Measurements from ENCODE around the gene BBIP1. TPM values are rescaled to one million over a fixed set of nuclear protein-coding genes. Genes with fewer than 3 reads are reported as not detected.
A peak's percentile ranks its signal among the peaks of the same experiment; 100 is the strongest.

BBIP1 gene
- total and polyA plus RNA-seq, 9 of the 15 experiments (the other 6 are each of a cell fraction or from before 2014, with no cell fraction given): 5.2 to 31.0 (median 19.4) TPM

GRCh38 chr10:110859973-110860376 lies 59.0 kb downstream of the BBIP1 start (continued):
- TF ChIP-seq PTTG1 (tag; IDR thresholded peaks at IDR 0.05; ENCODE audit: low read depth): no peak
- 0 out of 2 replicates have a peak, but pooled peaks have one; percentile 6 for TF ChIP-seq CBFA2T2 (conservative IDR thresholded peaks at IDR 0.05)
- no peak for TF ChIP-seq ZNF134 (CRISPR knock-in tag; conservative IDR thresholded peaks at IDR 0.05)
- TF ChIP-seq REST (IDR thresholded peaks at IDR 0.05; ENCODE audit: borderline replicate concordance): no peak
- TF ChIP-seq REST (CRISPR knock-in tag; IDR thresholded peaks at IDR 0.05; ENCODE audit: low read depth): no peak
- TF ChIP-seq RFX5 (IDR thresholded peaks at IDR 0.05; ENCODE audit: low read depth, low read length): no peak
- peak; percentile 33; the same call in 1 of the 2 replicates for TF ChIP-seq CEBPB (tag; IDR thresholded peaks at IDR 0.05)
- no peak for TF ChIP-seq ATF6 (CRISPR knock-in tag; IDR thresholded peaks at IDR 0.05)
- no peak for TF ChIP-seq RBM34 (IDR thresholded peaks at IDR 0.05; ENCODE audit: borderline replicate concordance, insufficient read depth, low read length)
- TF ChIP-seq DNMT1 (IDR thresholded peaks at IDR 0.05): no peak
- TF ChIP-seq ZNF12 (CRISPR knock-in tag; IDR thresholded peaks at IDR 0.05): no peak
- no peak for TF ChIP-seq CEBPG (CRISPR knock-in tag; IDR thresholded peaks at IDR 0.05)
- peak; percentile 47 to 60; a peak in 3 of 4 replicates for TF ChIP-seq CEBPG (tag; conservative IDR thresholded peaks at IDR 0.05 in 1 of 2, IDR thresholded peaks at IDR 0.05 in 1 of 2)
- no peak for TF ChIP-seq NR2F6 (CRISPR knock-in tag; IDR thresholded peaks at IDR 0.05)
- TF ChIP-seq ZNF354B (CRISPR knock-in tag; IDR thresholded peaks at IDR 0.05): no peak
- TF ChIP-seq ZBTB11 (CRISPR knock-in tag; IDR thresholded peaks at IDR 0.05): no peak

All from K562 (cell line).